Gastroesophageal sphincter (tissue), 4 donors: ENCODE measurements around the gene SULT1C2. TPM values are rescaled to one million over a fixed set of nuclear protein-coding genes. Genes with fewer than 3 reads are reported as not detected.
"Not testable (repeated sequence)": the region's sequence is repeated elsewhere in the genome, so short reads cannot be mapped to it uniquely, and the experiment has no call there.

Source experiments
- ATAC-seq: fragments of 150-250 bp; one replicate; pipeline ENCODE4 v1.9.1; 2016; ENCODE audit warnings: mild to moderate bottlenecking, moderate library complexity
- H3K27ac ChIP-seq, 4 donors: fragments of 200-600 bp; sonication (generic) in 3 of 4; 1 replicate in 3 of 4; 2 replicates in 1 of 4; pipeline ENCODE4 v1.5.1; 2016 to 2019
- H3K27me3 ChIP-seq: fragments of 200-600 bp; sonication (generic); one replicate; pipeline ENCODE4 v1.5.1; 2019
- H3K36me3 ChIP-seq, 2 donors: fragments of 200-600 bp; sonication (generic); one replicate each; pipeline ENCODE4 v1.5.1; 2019; ENCODE audit warnings: control low read depth in 1 of 2
- H3K4me1 ChIP-seq, 3 donors: fragments of 200-600 bp; sonication (generic); 1 replicate in 2 of 3; 2 replicates in 1 of 3; pipeline ENCODE4 v1.5.1; 2016 to 2019; ENCODE audit warnings: control low read depth in 2 of 3
- H3K4me3 ChIP-seq, 2 donors: fragments of 200-600 bp; sonication (generic); one replicate each; pipeline ENCODE4 v1.5.1; 2019; ENCODE audit warnings: mild to moderate bottlenecking in 1 of 2, moderate library complexity in 1 of 2
- H3K9me3 ChIP-seq, 3 donors: fragments of 200-600 bp; sonication (generic); one replicate each; pipeline ENCODE4 v1.5.1; 2017 to 2019; ENCODE audit warnings: control low read depth in 2 of 3
- CTCF ChIP-seq, 4 experiments: fragments of 200-600 bp in 2 of 4; fragments of 450-650 bp in 2 of 4; sonication (generic) in 1 of 4; IDR thresholded peaks; one replicate each; pipeline ENCODE4 v1.5.1; 2017 to 2019; ENCODE audit warnings: antibody characterized with exemption in 4 of 4, mild to moderate bottlenecking in 2 of 4, moderate library complexity in 2 of 4
- EP300 ChIP-seq: sonication (generic); formaldehyde crosslinking; IDR thresholded peaks from one replicate; pipeline ENCODE4 v1.6.1; 2017; ENCODE audit warnings: antibody characterized with exemption, mild to moderate bottlenecking
- POLR2A ChIP-seq, 2 donors: fragments of 450-650 bp; IDR thresholded peaks; one replicate each; pipeline ENCODE4 v1.6.1; 2017; ENCODE audit warnings: antibody characterized with exemption in 2 of 2, mild to moderate bottlenecking in 2 of 2, moderate library complexity in 1 of 2
- POLR2AphosphoS5 ChIP-seq: sonication (generic); formaldehyde crosslinking; IDR thresholded peaks from one replicate; pipeline ENCODE4 v1.6.1; 2017; ENCODE audit warnings: antibody characterized with exemption
- WGBS, 2 donors: methylation state at CpG; one replicate each; pipeline ENCODE4 v1.1.5; 2018; ENCODE audit warnings: low coverage in 1 of 2; 5-methylcytosine and 5-hydroxymethylcytosine counted together
- total RNA-seq, 4 donors: library from RNA; depleted of rRNA; stranded (reverse); fragments of >200 nt; gene quantifications; one replicate each; pipeline ENCODE4 v1.1.0, GENCODE V29; 2016

The SULT1C2 gene
- total RNA-seq, 4 donors from 2014 or later = 1.0 to 1.1 TPM; not detected in 2

GRCh38 chr2:108354136-108354535 lies 65.4 kb downstream of the SULT1C2 start:
- Histone ChIP-seq H3K27me3 (no peaks in the 10 kb centered on the region), H3K4me3 (no peak overlapping the region), H3K9me3 (no peaks in the 10 kb centered on the region), H3K4me1 (no peaks in the 10 kb centered on the region), H3K36me3 (no peaks in the 10 kb centered on the region), H3K27ac (no peak overlapping the region)
- TF ChIP-seq POLR2AphosphoS5 = no peak
- TF ChIP-seq EP300 = no peak
- TF ChIP-seq POLR2A (IDR thresholded peaks at IDR 0.05) = no peak
- TF ChIP-seq CTCF (IDR thresholded peaks at IDR 0.05) = no peak
- WGBS, 2 donors = 63 to 75% methylated on average over 4 of the region's 5 CpGs
- no peak for ATAC-seq

GRCh38 chr2:108355906-108356734 lies 67.4 kb downstream of the SULT1C2 start:
- Histone ChIP-seq H3K27ac (no peak overlapping the region), H3K4me1 (no peaks in the 10 kb centered on the region), H3K9me3 (no peaks in the 10 kb centered on the region), H3K27me3 (no peaks in the 10 kb centered on the region), H3K4me3 (no peak overlapping the region), H3K36me3 (no peaks in the 10 kb centered on the region)
- no peak for ATAC-seq
- 86 to 94% methylated on average over 2 of the region's 2 CpGs for WGBS, 2 donors
- TF ChIP-seq EP300 (no peak), POLR2AphosphoS5 (no peak), POLR2A (IDR thresholded peaks at IDR 0.05) (no peak), CTCF (IDR thresholded peaks at IDR 0.05) (no peak)

GRCh38 chr2:108359336-108359735 lies 70.6 kb downstream of the SULT1C2 start:
- WGBS, 2 donors = 71 to 88% methylated on average over 1 of the region's 1 CpG
- H3K4me1 ChIP-seq, H3K9me3 ChIP-seq, H3K27me3 ChIP-seq, ATAC-seq, H3K27ac ChIP-seq, H3K4me3 ChIP-seq, H3K36me3 ChIP-seq: not testable (repeated sequence)

Other genes with a start within 250 kb of the SULT1C2 start
- gene SULT1C3, start 48.9 kb upstream of the SULT1C2 start, total RNA-seq = not detected
- 1 to 10 TPM; 2.3 to 8.1 (median 5.9) TPM for gene SULT1C4, start 89.1 kb downstream of the SULT1C2 start, total RNA-seq
- 10 to 100 TPM; 24.0 to 41.6 (median 33.4) TPM for gene GCC2, start 160.3 kb downstream of the SULT1C2 start, total RNA-seq
- 100 to 1,000 TPM in 3 of 4 donors, 10 to 100 TPM in 1; 79.6 to 119 (median 116) TPM for gene LIMS1, start 245.6 kb downstream of the SULT1C2 start, total RNA-seq